NCI-H82 (cell line): Measurements from ENCODE around the gene DNM2.

Experiments
- DNase-seq: peaks from one replicate; lab custom pipeline; 2025; lab: John Stamatoyannopoulos, UW

DNM2 gene

DNA sequence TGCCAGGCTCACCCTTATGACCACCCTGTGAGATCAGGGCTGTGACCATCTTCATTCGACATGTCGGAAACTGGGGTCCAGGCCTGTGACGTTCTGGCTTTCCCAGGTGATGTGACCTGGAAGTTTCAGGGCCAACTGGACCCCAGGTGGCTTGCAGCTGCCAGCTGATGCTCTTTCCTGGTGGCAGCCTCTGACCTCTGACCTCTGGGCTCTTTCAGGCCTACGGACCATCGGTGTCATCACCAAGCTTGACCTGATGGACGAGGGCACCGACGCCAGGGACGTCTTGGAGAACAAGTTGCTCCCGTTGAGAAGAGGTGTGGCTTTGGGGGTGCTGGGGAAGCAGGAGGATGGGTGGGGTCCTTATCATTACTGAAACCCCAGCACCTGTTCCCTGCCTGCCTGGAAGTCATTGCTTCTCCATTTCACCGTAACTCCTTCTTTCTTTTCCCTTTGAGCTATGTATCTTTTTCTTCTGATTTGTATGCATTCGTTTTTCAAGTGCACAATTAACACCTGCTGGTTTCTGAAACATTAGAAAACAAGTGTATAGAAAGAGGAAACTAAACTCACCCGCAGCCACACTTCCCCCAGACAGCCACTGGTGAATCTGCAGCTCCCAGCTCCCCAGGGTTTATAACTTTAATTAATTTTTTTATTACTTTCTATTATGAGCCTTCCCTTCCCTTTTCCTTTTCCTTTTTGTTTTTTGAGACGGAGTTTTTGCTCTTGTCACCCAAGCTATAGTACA, 59.2 kb downstream of the DNM2 start:
- no peak for DNase-seq

GRCh38 chr19:10780368-10780767, 62.5 kb downstream of the DNM2 start:
- DNase-seq: no peak

DNA sequence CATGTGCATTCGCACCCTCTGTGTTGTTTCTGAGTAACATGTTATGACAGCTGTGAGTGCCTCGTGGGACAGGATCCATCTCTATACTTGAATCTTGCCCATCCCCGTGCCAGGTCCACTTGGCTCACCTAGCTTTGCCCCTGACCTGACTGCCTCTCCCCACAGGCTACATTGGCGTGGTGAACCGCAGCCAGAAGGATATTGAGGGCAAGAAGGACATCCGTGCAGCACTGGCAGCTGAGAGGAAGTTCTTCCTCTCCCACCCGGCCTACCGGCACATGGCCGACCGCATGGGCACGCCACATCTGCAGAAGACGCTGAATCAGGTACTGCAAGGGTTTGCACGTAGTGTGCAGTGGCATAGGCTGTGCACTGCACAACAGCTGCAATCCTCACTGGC, 64.9 kb downstream of the DNM2 start:
- no peak for DNase-seq

GRCh38 chr19:10784257-10784656, 66.4 kb downstream of the DNM2 start:
- no peak for DNase-seq

- no peak for DNase-seq
These were observed 70.3 kb downstream of the DNM2 start for GRCh38 chr19:10788146-10788545.

GRCh38 chr19:10789866-10790265, 72.0 kb downstream of the DNM2 start:
- no peak for DNase-seq

DNA sequence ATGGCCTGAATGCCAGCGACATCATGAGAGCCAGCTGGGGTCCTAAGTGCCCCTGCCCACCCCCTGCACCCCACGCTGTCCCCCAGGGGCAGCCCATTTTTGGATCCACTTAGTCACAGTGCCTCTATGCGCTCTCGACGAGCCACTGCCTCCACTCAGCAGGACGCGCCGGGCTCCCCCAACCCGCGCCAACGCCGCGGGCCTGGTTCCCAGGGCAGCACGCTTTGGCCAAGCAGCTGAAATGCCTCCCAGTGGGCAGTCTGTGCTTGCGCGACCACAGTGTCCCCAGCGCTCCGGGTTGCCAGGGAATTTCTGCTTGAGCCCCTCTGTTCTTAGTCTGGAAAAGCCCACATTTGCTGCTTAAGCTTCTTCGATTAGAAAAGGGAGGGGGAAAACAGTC, 78.8 kb downstream of the DNM2 start:
- no peak for DNase-seq

GRCh38 chr19:10797078-10797477, 79.2 kb downstream of the DNM2 start:
- DNase-seq: no peak

- no peak for DNase-seq
These were observed 79.8 kb downstream of the DNM2 start for GRCh38 chr19:10797541-10798256.

DNA sequence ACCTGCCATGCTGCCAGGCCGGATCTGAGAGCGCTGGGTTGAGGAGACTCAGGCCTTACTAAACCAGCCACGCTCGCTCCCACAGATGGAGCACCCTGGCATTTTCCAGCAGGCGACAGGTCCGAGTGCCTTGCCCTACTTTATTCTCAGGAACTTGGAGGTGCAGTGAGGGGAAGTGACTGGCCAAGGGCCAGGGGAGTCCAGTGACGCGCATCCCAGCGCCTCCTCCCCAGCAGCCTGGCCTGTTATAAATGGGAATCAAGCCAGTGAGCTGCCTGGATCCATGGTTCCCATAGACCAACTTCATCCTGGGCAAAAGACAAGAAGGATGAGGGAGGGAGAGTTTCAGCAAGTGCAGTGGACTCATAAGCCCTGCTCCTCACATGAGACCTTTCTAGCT, 82.6 kb downstream of the DNM2 start:
- no peak for DNase-seq

- DNase-seq: no peak
These were observed 84.6 kb downstream of the DNM2 start for GRCh38 chr19:10802479-10802878.

- DNase-seq: no peak
These were observed 85.4 kb downstream of the DNM2 start for GRCh38 chr19:10803252-10803651.

DNA sequence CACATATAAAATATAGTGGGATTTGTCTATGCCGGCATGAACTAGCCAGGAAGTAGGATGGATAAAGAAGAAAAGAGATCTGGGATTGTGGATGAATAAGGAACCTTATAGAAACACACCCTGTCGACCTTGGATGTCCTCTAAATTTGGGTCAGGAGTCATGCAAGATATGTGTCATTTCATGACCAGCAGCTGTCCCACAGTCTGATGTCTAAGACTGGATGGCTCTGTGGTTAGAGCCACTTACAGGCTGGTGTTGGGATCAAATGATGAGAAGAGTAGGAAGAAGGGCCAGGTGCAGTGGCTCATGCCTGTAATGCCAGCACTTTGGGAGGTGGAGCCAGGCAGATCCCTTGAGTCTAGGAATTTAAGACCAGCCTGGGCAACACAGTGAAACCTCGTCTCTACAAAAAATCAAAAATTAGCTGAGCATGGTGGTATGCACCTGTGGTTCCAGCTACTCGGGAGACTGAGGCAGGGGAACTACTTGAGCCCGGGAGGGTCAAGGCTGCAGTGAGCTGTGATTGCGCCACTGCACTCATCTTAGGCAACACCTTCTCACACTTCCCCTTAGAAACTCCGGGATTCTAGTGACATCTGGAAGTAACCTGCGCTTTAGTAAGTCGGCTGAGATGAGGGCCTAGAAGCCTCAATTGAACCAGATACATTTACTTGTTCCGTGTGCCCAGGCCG, 87.3 kb downstream of the DNM2 start:
- DNase-seq: no peak

GRCh38 chr19:10805758-10806247, 87.9 kb downstream of the DNM2 start:
- DNase-seq: peak; percentile 92

DNA sequence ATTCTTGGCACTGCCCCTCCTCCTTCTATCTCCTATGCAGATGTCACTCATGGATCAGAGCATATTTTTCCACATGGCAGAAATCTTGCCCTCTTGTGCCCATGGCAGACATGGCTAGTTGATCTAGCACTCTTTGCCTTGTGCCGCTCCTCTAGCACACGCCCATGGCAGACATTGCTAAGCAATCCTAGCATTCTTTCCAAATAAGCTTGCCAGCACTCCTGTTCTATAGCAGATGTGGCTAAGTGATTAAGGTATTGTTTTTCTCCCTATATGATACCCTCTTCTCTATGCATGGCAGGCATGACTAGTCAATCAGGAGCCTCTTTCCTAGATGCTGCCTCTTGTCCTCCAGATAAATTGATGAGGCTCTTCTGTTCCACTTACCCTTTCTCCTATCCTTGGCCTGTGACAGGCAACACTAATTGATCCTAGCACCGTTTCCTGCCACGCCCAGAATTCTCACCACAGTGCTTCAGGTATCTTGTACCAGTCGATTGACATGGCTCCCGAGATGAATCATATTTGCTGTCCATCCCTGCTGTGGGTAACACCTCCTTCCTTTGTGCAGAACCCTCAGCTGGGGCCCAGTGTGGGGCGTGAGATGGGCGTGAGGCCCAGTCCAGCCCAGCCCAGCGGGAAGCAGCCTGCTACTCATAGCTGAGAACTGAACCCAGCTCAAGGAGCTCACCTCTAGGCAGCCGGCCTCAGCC, 91.2 kb downstream of the DNM2 start:
- DNase-seq: no peak

DNA sequence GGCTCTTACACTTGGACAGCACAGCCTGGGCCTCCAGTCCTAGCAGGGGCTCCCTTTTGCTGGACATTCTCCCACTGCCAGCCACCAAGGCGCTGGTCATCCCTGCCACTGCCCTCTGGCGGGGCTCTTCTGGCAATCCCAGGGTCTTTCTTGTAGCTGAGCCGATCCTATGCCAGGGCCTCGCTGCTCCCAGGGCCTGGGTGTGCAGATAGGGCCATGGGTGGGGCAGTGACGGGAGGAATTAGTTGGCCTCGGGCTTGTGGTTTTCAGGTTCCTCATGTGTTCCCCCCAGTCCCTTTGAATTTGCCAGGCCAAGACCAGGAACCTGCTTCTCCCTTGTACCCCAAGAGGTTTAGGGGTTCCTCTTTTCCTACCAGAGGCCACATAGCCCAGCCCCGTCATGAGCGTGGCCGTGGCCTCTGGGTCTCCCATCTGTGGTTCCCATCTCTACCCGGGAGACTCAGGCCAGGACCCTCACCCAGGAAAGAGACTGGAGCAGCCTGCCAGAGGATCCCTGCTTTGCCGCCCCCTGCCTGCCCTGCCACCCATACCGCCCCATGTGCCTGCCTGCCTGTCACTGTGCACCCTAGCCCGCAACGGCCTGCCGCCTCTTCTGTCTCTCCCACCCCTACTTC, 91.9 kb downstream of the DNM2 start:
- no peak for DNase-seq

DNA sequence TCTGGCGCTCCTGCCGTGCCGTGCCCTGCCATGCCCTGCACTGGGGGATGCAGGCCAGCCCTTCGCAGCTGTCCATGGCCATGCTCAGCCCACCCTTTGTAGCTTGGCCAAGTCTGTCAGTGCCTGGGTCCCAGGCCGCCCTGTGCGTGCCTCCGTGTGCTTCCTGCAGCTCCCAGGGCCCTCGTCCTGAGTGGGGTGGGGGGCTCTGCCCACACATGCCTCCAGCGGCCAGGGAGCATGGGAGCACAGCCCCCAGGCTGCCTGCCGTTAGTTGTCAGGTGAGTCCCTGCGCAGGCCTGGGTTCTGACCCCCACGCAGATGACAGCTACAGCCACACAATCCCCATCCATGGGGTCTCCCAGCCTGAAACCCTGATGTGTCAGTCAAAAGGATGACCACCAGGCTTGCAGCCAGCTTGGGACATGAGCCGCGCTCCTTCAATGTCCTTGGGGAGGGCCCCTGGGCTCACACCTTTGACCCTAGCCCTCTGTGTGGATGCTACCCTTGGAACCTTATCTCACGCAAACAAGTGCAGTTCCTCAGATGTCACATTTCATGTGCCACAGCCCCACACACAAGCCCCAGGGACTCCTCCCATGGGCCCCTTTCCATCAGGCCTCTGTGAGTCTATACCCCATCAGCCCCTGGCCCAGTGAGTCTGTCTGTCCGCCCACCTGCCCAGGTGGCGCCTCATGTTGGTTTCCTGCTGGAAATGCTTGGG, 93.7 kb downstream of the DNM2 start:
- no peak for DNase-seq

DNA sequence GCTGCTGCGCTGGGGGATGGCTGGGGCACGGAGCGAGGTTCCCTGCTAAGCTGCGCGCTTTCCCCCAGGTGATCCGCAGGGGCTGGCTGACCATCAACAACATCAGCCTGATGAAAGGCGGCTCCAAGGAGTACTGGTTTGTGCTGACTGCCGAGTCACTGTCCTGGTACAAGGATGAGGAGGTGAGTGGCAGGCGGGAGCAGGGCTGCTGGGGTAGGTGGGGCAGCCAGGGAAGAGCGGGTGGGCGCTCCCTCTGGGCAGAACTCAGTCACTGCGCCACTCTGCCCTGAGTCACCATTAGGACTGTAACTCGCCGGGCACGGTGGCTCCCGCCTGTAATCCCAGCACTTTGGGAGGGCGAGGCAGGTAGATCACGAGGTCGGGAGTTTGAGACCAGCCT, 94.3 kb downstream of the DNM2 start:
- no peak for DNase-seq

DNA sequence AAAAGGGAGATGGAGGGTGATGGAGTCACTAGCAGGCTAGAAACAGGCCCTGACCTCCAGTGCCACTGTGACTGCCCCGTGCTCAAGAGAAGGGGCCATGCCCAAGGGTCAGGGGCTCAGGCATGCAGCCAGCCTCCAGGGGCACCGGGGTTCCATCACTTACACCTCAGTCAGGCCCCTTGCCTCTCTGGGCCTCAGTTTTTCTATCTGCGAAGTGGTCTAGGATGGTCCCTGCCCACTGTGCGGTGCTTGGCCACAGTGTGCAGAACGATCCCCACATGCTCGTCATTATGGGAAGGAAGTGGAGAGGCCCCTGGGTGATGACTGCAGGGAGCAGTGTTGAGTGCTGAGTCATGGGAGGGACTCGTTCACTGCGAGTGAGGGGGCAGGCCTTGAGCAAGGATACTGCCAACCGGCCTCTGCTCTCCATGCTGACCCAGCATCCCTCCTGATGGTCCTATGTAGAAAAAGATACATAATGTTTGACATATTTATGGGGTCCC, 95.1 kb downstream of the DNM2 start:
- no peak for DNase-seq

DNA sequence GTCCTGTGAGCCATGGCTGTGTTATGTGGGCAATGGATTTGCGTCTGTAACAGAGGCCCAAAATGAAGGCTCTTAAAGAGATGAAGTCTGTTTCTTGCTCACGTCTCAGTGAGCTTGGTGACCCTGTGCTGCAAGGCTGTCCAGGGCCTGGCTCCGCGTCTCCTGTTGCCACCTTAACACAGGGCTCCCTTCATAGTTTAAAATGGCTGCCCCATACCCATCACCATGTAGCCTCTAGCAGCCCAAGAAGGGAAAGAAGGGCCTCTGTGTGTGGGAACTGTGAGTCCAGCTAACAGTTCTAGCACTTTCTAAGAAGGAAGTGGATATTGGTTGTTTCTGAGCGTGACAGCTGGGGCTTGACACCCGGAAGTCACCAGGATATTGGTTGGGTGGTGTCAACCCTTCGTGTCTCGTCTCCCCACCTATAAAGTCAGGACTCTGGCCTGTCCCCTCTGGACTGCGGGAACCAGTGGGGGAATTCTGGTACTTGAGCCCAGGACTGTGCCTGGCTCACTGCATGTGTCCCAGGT, 97.2 kb downstream of the DNM2 start:
- no peak for DNase-seq
